ENCODE measurements around the gene TIAM2.
A peak's percentile ranks its signal among the peaks of the same experiment; 100 is the strongest.
"Not testable (repeated sequence)": the region's sequence is repeated elsewhere in the genome, so short reads cannot be mapped to it uniquely, and the experiment has no call there.

TIAM2 gene

GRCh38 chr6:155103816-155104366 is 108.8 kb downstream of the TIAM2 start:
- DNase-seq, result no peak

GRCh38 chr6:155106456-155107115 is 111.5 kb downstream of the TIAM2 start:
- DNase-seq, result no peak

- no peak for DNase-seq
Observed at GRCh38 chr6:155107432-155108069, 112.4 kb downstream of the TIAM2 start.

- no peak for DNase-seq
Observed at GRCh38 chr6:155108070-155108820, 113.1 kb downstream of the TIAM2 start.

- no peak for DNase-seq
Observed at GRCh38 chr6:155110721-155111120, 115.6 kb downstream of the TIAM2 start.

GRCh38 chr6:155112757-155113156 is 117.6 kb downstream of the TIAM2 start:
- DNase-seq, result no peak

- no peak for DNase-seq
Observed at GRCh38 chr6:155115893-155116570, 120.9 kb downstream of the TIAM2 start.

- no peak for DNase-seq
Observed at GRCh38 chr6:155116571-155116910, 121.4 kb downstream of the TIAM2 start.

GRCh38 chr6:155117256-155117655 is 122.1 kb downstream of the TIAM2 start:
- no peak for DNase-seq

GRCh38 chr6:155117785-155118184 is 122.7 kb downstream of the TIAM2 start:
- no peak for DNase-seq

- not testable (repeated sequence) for DNase-seq
Observed at GRCh38 chr6:155119201-155119600, 124.1 kb downstream of the TIAM2 start.

- DNase-seq, result no peak
Observed at GRCh38 chr6:155120034-155120433, 124.9 kb downstream of the TIAM2 start.

GRCh38 chr6:155121294-155121693 is 126.2 kb downstream of the TIAM2 start:
- DNase-seq, result no peak

GRCh38 chr6:155121699-155122098 is 126.6 kb downstream of the TIAM2 start:
- peak; percentile 71 for DNase-seq

GRCh38 chr6:155122199-155122950 is 127.3 kb downstream of the TIAM2 start:
- DNase-seq, result no peak

GRCh38 chr6:155123520-155123919 is 128.4 kb downstream of the TIAM2 start:
- DNase-seq, result no peak

GRCh38 chr6:155125906-155126305 is 130.8 kb downstream of the TIAM2 start:
- no peak for DNase-seq

- DNase-seq, result no peak
Observed at GRCh38 chr6:155126727-155127439, 131.8 kb downstream of the TIAM2 start.

GRCh38 chr6:155128977-155129376 is 133.9 kb downstream of the TIAM2 start:
- no peak for DNase-seq

GRCh38 chr6:155129744-155130143 is 134.6 kb downstream of the TIAM2 start:
- no peak for DNase-seq

GRCh38 chr6:155130161-155130853 is 135.2 kb downstream of the TIAM2 start:
- DNase-seq, result no peak
